SU-DHL-6 (cell line): ENCODE measurements around the gene IL1R2.

Source experiments
- H2AFZ ChIP-seq: fragments of 200-600 bp; sonication (generic); 2 replicates; pipeline ENCODE4 v1.6.1; 2014; ENCODE audit warnings: low read depth, mild to moderate bottlenecking, moderate library complexity, mixed read lengths, antibody characterized with exemption, low read length; ENCODE audit not compliant: severe bottlenecking
- H3F3A ChIP-seq: fragments of 200-600 bp; shearing (Covaris generic); 2 replicates; pipeline ENCODE4 v1.6.0; 2016; ENCODE audit warnings: antibody characterized with exemption, mild to moderate bottlenecking; ENCODE audit not compliant: insufficient read depth
- H3K27ac ChIP-seq: fragments of 200-600 bp; sonication (generic); 2 replicates; pipeline ENCODE4 v1.5.1; 2016; ENCODE audit warnings: low read depth, mild to moderate bottlenecking, low read length, moderate library complexity, mixed read lengths
- H3K27me3 ChIP-seq: fragments of 200-600 bp; sonication (generic), shearing (Covaris generic); 2 replicates; pipeline ENCODE4 v1.6.0; 2014; ENCODE audit warnings: mild to moderate bottlenecking, low read length
- H3K36me3 ChIP-seq: fragments of 200-600 bp; sonication (generic); 2 replicates; pipeline ENCODE4 v1.6.1; 2014; ENCODE audit warnings: mild to moderate bottlenecking, low read length, mixed read lengths
- H3K4me2 ChIP-seq: fragments of 300-600, 200-600 bp; shearing (Covaris generic), sonication (generic); 2 replicates; pipeline ENCODE4 v1.6.0; 2014; ENCODE audit warnings: low read length, low read depth, mild to moderate bottlenecking; ENCODE audit not compliant: poor library complexity, severe bottlenecking
- H3K4me3 ChIP-seq: fragments of 200-600 bp; sonication (generic); 2 replicates; pipeline ENCODE4 v1.5.1; 2014; ENCODE audit warnings: antibody characterized with exemption, low read length, mild to moderate bottlenecking, mixed read lengths; ENCODE audit not compliant: insufficient read depth, poor library complexity, severe bottlenecking
- H3K79me2 ChIP-seq: fragments of 200-600 bp; sonication (generic); 2 replicates; pipeline ENCODE4 v1.6.1; 2014; ENCODE audit warnings: mild to moderate bottlenecking, low read length, moderate library complexity; ENCODE audit not compliant: insufficient read depth
- H3K9ac ChIP-seq: fragments of 200-600 bp; sonication (generic); 2 replicates; pipeline ENCODE4 v1.7.0; 2014; ENCODE audit warnings: mild to moderate bottlenecking, low read length
- H3K9me2 ChIP-seq: fragments of 200-600 bp; sonication (generic); replicated peaks from 2 replicates; pipeline ENCODE4 v1.6.1; 2014; ENCODE audit warnings: low read length; ENCODE audit not compliant: insufficient read depth
- H3K9me3 ChIP-seq: fragments of 200-600 bp; sonication (generic); 2 replicates; pipeline ENCODE4 v1.6.1; 2014; ENCODE audit warnings: low read length, mixed read lengths; ENCODE audit not compliant: insufficient read depth
- H4K20me1 ChIP-seq: fragments of 200-600 bp; sonication (generic); 2 replicates; pipeline ENCODE4 v1.6.1; 2014; ENCODE audit warnings: low read depth, mild to moderate bottlenecking, antibody characterized with exemption, low read length, moderate library complexity, mixed read lengths
- CTCF ChIP-seq: fragments of 200-600 bp; sonication (generic); IDR thresholded peaks from one replicate; pipeline ENCODE4 v1.5.1; 2017; ENCODE audit warnings: antibody characterized with exemption, mild to moderate bottlenecking, low read length, moderate library complexity; ENCODE audit not compliant: insufficient read depth, poor library complexity, severe bottlenecking
- EZH2phosphoT487 ChIP-seq: fragments of 200-600 bp; sonication (generic), shearing (Covaris generic); conservative IDR thresholded peaks from 2 replicates; pipeline ENCODE4 v1.6.1; 2018; ENCODE audit warnings: mild to moderate bottlenecking, antibody characterized with exemption, low read length, moderate library complexity, mixed read lengths

IL1R2 gene

GRCh38 chr2:102070058-102070642, 78.4 kb downstream of the IL1R2 start:
- Histone ChIP-seq H4K20me1 (no peaks in the 10 kb centered on the region), H3K27ac (no peak overlapping the region), H3K79me2 (no peaks in the 10 kb centered on the region), H3K9ac (no peak overlapping the region), H2AFZ (no peak overlapping the region), H3F3A (no peaks in the 10 kb centered on the region), H3K9me2 (no peaks in the 10 kb centered on the region), H3K27me3 (no peaks in the 10 kb centered on the region), H3K36me3 (no peaks in the 10 kb centered on the region), H3K4me3 (no peak overlapping the region), H3K4me2 (no peak overlapping the region), H3K9me3 (no peaks in the 10 kb centered on the region)
- TF ChIP-seq CTCF = no peak
- TF ChIP-seq EZH2phosphoT487 = no peak

- Histone ChIP-seq H3K36me3 (no peaks in the 10 kb centered on the region), H4K20me1 (no peaks in the 10 kb centered on the region), H3K9ac (no peak overlapping the region), H3K27ac (no peak overlapping the region), H3K27me3 (no peaks in the 10 kb centered on the region), H3K9me2 (no peaks in the 10 kb centered on the region), H3K9me3 (no peaks in the 10 kb centered on the region), H3K4me3 (no peak overlapping the region), H3F3A (no peaks in the 10 kb centered on the region), H3K4me2 (no peak overlapping the region), H3K79me2 (no peaks in the 10 kb centered on the region), H2AFZ (no peak overlapping the region)
- no peak for TF ChIP-seq CTCF
- no peak for TF ChIP-seq EZH2phosphoT487
Measured at GRCh38 chr2:102072741-102073140, 81.0 kb downstream of the IL1R2 start.

- Histone ChIP-seq H3K4me3 (no peak overlapping the region), H4K20me1 (no peaks in the 10 kb centered on the region), H2AFZ (no peak overlapping the region), H3K36me3 (no peaks in the 10 kb centered on the region), H3K27me3 (no peaks in the 10 kb centered on the region), H3K4me2 (no peak overlapping the region), H3K9me3 (no peaks in the 10 kb centered on the region), H3K27ac (no peak overlapping the region), H3K79me2 (no peaks in the 10 kb centered on the region), H3K9me2 (no peaks in the 10 kb centered on the region), H3F3A (no peaks in the 10 kb centered on the region), H3K9ac (no peak overlapping the region)
- TF ChIP-seq CTCF (no peak), EZH2phosphoT487 (no peak)
Measured at GRCh38 chr2:102073168-102073724, 81.5 kb downstream of the IL1R2 start.
